GM19351 (cell line): ENCODE measurements around the gene PRB4.
"Not testable (repeated sequence)": the region's sequence is repeated elsewhere in the genome, so short reads cannot be mapped to it uniquely, and the experiment has no call there.

Experiments
- ATAC-seq: cut with Tn5 transposase; IDR thresholded peaks from one replicate; pipeline ENCODE4 v1.9.1; 2021; ENCODE audit warnings: mild to moderate bottlenecking, moderate library complexity; ENCODE audit not compliant: unreplicated experiment

PRB4 gene

DNA sequence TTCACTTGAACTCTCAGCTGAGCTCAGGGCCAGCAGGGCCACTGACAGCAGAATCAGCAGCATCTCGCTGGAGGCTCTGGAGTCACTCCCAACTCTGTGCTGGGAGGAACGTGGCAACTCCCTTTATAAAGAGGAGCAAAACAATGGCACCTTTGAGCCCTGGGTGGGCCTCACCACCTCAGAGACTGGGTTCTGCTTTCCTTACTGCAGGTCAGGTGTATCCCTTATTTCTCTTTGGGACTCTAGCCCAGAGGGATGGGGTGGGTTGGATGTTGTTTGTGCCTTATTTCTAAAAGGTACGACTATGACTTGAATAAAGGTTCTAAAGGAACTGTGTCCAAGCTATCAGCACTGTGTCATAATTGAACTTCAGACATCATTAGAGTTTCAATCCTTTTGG is at the start of gene PRB4:
TSS of gene PRB4 (minus strand) at position 101 of the 400 bp plus-strand sequence. CDS start at position 63, 38 bp downstream.
- no peak for ATAC-seq

GRCh38 chr12:11351736-11352135 is 41.5 kb upstream of the PRB4 start:
- ATAC-seq, result not testable (repeated sequence)

DNA sequence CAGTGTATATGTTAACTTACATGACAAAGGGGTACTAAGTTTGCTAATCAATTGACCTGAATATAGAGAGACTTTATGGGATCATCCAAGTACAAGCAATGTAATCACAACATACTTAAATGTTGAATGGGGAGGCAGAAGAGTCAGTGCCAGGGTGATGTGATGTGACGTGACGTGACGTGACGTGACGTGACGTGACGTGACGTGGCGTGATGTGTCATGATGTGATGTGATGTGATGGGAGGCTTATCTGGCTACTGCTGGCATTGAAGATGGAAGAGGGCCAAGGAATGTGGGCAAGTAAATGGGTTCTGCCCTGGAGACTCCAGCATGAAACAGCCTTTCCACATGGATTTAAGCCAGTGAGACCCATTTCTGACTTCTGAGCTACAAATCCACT is 38.2 kb upstream of the PRB4 start:
- ATAC-seq, result no peak

- no peak for ATAC-seq
Observed at GRCh38 chr12:11347810-11348209, 37.6 kb upstream of the PRB4 start.

DNA sequence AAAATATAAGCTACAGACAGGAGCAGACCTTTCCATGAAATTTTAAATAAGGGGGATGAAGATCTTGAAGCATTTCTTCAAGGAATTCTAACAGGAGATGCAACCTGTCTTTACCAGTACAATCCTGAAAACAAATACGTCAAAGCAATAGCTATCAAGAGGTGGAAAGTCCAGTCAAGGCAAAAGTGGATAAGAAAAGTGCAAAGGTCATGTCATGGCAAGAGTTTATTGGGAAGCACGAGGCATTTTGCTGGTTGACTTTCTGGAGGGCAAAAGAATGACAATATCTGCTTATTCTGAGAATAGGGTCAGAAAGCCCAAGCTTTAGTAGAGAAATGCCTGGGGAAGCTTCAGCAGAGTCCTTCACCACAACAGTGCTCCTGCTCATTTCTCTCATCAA is 34.3 kb upstream of the PRB4 start:
- ATAC-seq, result no peak

DNA sequence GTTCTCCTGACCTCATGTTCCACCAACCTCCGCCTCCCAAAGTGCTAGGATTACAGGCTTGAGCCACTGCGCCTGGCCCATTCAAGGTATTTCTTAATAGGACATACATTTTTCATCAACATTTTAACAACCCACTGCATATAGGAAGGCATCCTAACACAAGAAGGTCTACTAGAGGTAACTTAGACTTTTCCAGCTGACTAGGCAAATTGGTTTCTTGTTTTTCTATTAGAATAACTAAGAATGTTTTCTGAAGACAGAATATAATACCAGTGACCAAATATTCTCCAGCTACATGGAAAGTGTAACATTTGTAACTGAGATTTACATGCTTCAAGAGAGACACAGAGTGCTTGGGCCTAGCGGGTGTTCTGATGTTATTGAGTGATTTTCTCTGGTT is 14.2 kb upstream of the PRB4 start:
- no peak for ATAC-seq

DNA sequence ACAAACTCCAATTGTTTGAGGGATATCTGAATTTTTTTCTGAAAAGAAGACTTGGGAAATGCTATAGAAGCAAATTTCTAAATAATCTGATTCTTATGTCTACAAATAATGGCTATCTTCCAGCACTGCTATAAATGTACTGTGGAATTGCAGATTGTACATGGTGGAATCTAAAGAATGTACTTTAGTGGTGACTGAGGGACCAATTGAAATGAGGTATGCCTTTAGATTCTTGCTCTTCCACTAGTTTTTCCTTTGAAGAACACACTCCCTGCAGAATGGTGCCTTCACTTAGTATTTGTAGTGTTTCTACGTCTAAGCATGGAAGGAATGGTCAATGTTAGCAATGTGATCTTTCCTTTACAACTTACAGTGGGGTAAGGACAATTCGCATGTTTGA is 11.7 kb upstream of the PRB4 start:
- ATAC-seq, result no peak

DNA sequence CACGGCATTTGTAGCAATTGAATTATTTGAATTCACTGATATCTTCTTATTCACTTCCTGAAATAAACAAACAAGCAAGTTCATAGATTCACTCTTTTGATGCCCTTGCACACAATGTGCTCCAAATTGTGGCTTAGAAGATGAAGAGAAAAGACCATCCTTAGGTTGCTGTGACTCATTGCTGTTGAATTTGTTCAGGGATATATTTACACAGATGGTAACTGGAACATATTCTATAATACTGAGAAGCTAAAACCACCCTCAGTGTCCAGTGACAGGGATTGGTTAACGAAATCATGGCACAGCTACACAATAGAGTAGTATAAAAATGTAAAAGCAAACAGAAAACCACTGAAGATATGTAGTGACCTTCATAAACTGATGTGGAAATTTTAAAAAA is 3.1 kb downstream of the PRB4 start:
- ATAC-seq, result no peak

GRCh38 chr12:11273449-11273848 is 36.8 kb downstream of the PRB4 start:
- no peak for ATAC-seq

DNA sequence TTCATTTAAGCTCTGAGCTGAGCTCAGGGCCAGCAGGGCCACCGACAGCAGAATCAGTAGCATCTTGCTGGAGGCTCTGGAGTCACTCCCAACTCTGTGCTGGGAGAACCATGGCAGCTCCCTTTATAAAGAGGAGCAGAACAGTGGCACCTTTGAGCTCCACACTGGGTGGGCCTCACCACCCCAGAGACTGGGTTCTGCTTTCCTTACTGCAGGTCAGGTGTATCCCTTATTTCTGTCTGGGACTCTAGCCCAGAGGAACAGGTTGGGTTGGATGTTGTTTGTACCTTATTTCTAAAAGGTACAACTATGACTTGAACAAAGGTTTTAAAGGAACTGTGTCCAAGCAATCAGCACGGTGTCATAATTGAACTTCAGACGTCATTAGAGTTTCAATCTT is 40.6 kb downstream of the PRB4 start, which contains the start of gene PRB3:
TSS of gene PRB3 (minus strand) at position 101 of the 400 bp plus-strand sequence. CDS start at position 63, 38 bp downstream.
- ATAC-seq, result no peak

DNA sequence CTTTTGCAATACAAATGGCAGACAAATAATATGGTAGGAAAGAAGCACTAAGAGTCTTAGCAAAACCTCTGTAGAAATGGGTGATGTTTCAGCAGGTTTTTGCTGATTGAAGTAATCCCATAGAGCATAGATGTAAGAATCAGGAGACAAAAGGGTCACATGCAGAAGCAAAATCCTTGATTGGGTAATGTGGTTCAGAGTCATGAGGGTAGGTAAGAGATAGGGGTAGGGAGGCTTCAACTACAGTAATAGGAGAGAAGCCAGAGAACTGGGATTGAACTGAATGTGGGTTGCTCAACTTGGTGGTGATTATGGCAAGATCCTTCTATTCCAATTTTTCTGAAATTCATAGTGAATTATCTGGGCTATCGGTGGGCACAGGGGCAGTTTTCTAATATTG is 45.7 kb downstream of the PRB4 start:
- ATAC-seq, result no peak
